GM13976 (cell line): Measurements from ENCODE around the gene CTTNBP2.

Experiments used
- DNase-seq: peaks from one replicate; pipeline ENCODE4 v3.0.0; 2012; ENCODE audit warnings: low spot score
- CTCF ChIP-seq: IDR thresholded peaks from 2 replicates; pipeline ENCODE4 v1.5.1; 2012; ENCODE audit warnings: borderline replicate concordance, mild to moderate bottlenecking; ENCODE audit not compliant: insufficient read depth; ENCODE audit errors: extremely low read depth, missing control alignments, control extremely low read depth
- in situ Hi-C: fragments of 300-500 bp; cut with MboI; formaldehyde crosslinking; loops from one replicate; pipeline ENCODE4 v1.12.0; 2022; ENCODE audit warnings: low sequenced_read_pairs, mixed read lengths, inconsistent platforms; ENCODE audit not compliant: unreplicated experiment

CTTNBP2 gene

DNA sequence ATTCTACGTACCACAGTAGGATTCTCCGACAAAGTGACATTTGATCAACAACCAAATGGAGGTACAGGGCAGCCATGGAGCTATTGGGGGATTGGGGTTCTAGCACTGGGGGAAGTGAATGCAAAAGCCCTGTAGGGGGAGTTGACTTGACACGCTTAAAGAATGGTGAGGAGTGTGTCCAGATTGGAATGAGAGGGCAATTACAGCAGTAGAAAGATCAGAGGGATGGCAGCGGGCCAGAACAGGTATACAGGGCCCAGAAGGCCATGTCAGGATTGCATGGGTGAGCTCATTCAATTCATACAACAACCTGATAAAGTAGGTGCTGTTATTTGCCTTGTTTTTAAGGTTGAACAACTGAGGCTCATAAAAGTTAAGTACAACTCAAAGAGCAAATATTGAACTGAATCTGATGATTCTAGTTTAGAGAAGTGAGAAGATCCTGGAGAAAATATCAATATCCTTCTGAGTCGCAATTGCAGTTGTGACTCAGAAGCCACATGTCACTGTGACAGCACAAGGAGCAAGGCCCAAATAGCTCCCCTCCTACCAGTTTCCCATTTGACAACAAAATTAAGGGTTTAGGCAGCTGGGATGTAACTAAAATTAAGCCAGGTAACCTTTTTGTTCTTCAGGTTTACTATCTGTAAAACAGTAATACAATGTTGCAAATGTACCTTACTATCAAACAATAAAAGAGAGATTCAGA, 28.0 kb upstream of the CTTNBP2 start:
- no peak for TF ChIP-seq CTCF
- no peak for DNase-seq
- in situ Hi-C loops, result no loop called here

DNA sequence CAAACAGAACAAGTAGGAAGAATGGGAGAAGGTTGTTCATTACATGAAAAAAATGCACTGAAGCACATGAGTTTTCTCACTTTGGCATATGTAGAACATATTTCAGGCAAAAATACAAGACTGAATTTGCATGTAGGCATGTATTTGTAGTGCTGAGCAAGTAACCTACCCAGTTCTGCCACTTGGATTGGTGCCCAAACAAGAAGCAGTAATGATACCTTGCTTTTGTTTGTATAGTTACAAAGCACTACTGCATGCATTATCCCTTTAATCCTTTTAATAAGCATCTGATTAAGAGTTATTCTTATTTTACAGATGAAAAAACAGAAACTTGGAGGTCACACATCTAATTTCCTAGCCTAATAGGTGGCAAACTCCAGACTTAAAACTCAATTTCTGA, 23.1 kb upstream of the CTTNBP2 start:
- no peak for DNase-seq
- TF ChIP-seq CTCF, result no peak
- in situ Hi-C loops, result no loop called here

DNA sequence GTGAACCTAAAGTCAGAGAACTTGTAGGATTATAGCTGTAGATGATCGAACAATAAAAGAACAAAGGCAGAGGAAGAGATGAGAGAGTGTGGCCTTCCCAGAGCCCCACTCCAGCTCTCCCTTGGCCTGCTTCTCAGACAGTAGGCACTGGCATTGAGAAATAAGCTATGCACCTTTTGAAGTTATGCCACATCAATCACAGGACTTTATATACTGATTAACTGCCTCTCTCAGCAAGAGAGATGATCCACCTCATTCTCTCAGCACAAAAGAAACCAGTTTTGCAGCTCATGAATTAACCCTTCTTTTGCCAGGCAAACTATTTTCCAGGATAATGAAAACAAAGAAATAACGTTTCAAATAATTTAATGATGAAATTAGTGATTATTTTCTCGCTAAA, 22.0 kb upstream of the CTTNBP2 start:
- in situ Hi-C loops, result no loop called here
- TF ChIP-seq CTCF, result no peak

DNA sequence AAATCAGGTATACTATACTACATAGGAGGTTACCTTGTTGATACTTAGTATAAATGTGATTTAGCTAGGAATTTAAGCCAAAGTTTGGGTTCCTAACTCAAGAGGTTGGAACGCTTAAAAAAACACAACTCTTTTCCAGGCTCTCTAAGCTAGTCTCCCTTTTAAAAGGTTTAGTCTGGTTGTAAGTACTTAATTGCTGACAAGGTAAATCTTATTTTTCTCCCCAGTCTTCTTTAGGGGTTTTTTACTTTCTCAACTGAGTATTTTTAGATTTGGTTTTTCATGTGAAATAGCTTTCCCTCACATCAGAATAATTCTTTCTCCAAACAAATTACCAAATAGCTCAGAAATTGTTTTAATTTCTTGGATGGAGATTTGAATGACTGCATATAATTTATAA, 20.8 kb upstream of the CTTNBP2 start:
- TF ChIP-seq CTCF, result no peak
- in situ Hi-C loops, result no loop called here
- DNase-seq, result no peak

More for the DNA sequence above, 22.0 kb upstream of the CTTNBP2 start:
- DNase-seq, result no peak

DNA sequence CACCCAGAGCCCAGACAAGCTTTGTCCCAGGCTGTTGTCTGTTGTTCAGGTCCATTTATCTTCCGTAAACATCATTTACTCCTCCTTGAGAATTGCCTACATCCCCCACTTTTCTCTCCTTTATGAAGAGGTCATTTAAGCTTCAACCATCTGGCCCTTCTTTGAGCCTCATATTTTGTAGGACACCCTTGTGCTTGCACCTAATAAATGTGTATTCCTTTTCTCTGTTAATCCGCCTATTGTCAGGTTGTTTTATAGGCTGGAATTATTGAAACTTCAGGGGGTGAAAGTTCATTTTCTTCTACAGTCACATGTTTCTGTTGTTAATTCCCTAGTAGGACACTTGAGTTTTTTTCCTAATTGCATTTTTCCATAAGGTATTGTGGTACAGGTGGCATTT, 19.6 kb upstream of the CTTNBP2 start:
- no peak for TF ChIP-seq CTCF
- in situ Hi-C loops, result no loop called here
- no peak for DNase-seq

GRCh38 chr7:117889611-117890010, 16.4 kb upstream of the CTTNBP2 start:
- DNase-seq, result no peak
- in situ Hi-C loops, result no loop called here
- TF ChIP-seq CTCF, result no peak
